GM10847 (cell line): ENCODE data around the gene GRK3.

ENCODE experiments used
- POLR2A ChIP-seq: IDR thresholded peaks from 2 replicates; pipeline ENCODE4 v1.6.1; 2011; ENCODE audit not compliant: insufficient read length; ENCODE audit errors: extremely low read depth

Gene GRK3

GRCh38 chr22:25718135-25718840 is 153.8 kb downstream of the GRK3 start:
- no peak for TF ChIP-seq POLR2A

- TF ChIP-seq POLR2A: no peak
Measured at GRCh38 chr22:25722223-25722622, 157.7 kb downstream of the GRK3 start.

GRCh38 chr22:25722626-25723025 is 158.2 kb downstream of the GRK3 start:
- no peak for TF ChIP-seq POLR2A

- TF ChIP-seq POLR2A: no peak
Measured at GRCh38 chr22:25726241-25726640, 161.8 kb downstream of the GRK3 start.

GRCh38 chr22:25728071-25728470 is 163.6 kb downstream of the GRK3 start:
- no peak for TF ChIP-seq POLR2A

GRCh38 chr22:25729016-25729995 is 164.8 kb downstream of the GRK3 start:
- no peak for TF ChIP-seq POLR2A

GRCh38 chr22:25735650-25736049 is 171.2 kb downstream of the GRK3 start:
- TF ChIP-seq POLR2A: no peak

- no peak for TF ChIP-seq POLR2A
Measured at GRCh38 chr22:25736378-25737011, 172.0 kb downstream of the GRK3 start.

- no peak for TF ChIP-seq POLR2A
Measured at GRCh38 chr22:25739659-25740344, 175.3 kb downstream of the GRK3 start.

GRCh38 chr22:25741692-25742626 is 177.5 kb downstream of the GRK3 start, which contains the start of gene MYO18B:
Gene MYO18B, plus strand, starts transcription at chr22:25742188. Its CDS starts 18,905 bp downstream, at chr22:25761093.
- TF ChIP-seq POLR2A: no peak

GRCh38 chr22:25742918-25743708 is 178.6 kb downstream of the GRK3 start:
- no peak for TF ChIP-seq POLR2A

GRCh38 chr22:25744694-25745093 is 180.2 kb downstream of the GRK3 start:
- TF ChIP-seq POLR2A: no peak

GRCh38 chr22:25745341-25746011 is 181.0 kb downstream of the GRK3 start:
- no peak for TF ChIP-seq POLR2A
